Stimulated activated CD8-positive, alpha-beta memory T cell treated with anti-CD3 and anti-CD28 coated beads, Interleukin-15, amount 100 ng/mL, for 1 hour (primary cell): ENCODE results near the gene HPS3.

Experiments used
- DNase-seq: peaks from one replicate; pipeline ENCODE4 v3.0.0-alpha.2; 2020; ENCODE audit warnings: low read depth

HPS3 gene

DNA sequence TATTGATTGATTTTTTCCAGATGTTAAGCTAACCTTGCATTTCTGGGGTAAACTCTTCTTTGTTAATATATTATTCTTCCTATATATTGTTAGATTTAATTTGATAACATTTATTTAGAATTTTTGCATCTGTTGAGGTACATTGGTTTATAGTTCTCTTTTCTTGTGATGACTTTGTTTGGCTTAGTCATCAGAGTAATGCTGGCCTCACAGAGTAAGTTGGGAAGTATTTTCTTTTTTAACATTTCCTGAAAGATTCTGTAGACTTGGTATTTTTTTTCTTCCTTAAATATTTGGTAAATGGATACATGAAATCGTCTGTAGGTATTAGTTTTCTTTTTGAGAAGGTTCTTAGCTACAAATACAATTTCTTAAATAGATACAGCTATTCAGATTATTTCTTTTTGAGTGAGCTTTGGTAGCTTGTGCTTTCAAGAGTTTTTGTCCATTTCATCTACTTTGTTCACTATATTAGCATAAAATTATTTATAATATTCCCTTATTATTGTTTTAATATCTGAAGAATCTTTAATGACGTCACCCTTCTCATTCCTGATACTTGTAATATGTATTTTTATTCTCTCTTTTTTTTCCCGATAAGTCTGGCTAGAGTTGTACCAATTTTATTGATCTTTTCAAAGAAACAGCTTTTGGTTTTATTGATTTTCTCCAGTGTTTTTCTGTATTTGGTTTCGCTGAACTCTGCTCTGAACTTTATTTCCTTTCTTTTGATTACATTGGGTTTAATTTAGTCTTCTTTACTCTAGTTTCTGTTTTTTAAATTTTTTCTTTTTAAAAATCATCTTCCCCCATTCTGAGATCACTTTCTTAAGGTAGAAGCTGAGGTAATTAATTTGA is 6.5 kb upstream of the HPS3 start:
- no peak for DNase-seq

DNA sequence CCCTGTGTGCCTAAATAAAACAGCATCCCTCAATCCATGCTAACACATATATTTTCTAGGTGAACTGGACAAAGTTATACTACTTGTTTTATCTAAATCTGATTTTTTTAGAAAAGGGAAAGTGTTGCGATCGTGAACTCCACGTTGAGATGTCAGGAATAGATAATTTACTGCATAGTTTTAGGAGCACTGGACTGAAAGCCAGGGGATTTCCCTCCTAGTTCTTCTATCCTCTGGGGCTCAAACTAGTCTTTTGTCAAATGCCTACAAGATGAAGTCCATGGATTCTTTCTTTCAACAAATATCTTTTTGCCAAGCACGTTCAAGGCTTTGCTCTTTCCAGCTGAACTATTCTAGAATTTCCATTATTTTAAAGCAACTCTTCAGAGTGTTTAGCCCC is 617 bp upstream of the HPS3 start:
- DNase-seq, result no peak

DNA sequence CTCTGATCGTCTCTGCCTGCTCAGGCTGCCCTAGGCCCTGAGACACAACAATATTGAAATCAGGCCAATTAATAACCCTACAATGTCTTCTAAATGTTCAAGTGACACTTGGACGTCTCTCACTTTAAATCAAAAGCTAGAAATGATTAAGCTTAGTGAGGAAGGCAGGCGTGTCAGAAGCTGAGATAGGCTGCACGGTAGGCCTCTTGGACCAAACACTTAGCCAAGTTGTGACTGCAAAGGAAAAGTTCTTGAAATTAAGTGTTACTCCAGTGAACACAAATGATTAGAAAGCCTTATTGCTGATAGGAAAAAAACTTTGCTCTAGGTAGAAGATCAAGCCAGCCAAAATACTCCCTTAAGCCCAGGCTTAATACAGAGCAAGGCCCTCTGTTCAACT is 2.2 kb downstream of the HPS3 start:
- no peak for DNase-seq

DNA sequence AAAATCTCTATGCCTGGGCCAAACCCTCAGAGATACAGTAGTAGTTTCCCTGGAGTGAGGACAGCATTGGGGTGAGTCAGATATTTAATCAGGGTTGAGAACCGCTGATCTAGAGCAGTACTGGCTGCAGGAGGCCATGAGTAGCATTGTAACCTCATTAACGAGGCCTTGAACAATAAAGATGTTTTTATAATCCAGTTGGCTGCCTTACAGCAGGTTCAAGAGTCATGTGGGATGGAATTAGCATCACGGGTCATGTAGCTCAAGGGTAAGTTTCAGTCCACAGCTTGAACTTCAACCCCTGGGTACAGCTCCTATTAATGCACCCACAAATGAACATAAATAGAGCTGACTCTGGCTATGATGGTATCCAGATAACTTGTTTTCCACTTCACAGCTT is 5.1 kb downstream of the HPS3 start:
- DNase-seq, result no peak

DNA sequence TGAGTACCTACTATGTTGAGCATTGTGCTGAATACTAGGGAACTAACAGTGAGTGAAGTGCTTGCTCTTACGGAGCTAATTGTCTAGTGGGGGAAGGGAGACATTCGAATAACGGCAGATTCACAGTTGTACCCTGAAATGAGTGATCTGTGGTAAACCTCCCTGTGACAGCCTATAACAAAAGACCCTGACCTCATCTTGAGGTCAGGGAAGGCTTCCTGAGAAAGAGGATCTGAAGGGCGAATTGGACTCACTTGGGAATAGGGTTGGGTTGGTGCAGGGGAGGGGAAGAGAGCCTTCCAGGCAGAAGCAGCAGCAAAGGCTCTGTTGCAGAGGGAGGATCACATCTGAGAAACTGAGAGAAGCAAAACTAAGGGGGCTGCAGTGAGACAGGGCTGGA is 13.2 kb downstream of the HPS3 start:
- no peak for DNase-seq

DNA sequence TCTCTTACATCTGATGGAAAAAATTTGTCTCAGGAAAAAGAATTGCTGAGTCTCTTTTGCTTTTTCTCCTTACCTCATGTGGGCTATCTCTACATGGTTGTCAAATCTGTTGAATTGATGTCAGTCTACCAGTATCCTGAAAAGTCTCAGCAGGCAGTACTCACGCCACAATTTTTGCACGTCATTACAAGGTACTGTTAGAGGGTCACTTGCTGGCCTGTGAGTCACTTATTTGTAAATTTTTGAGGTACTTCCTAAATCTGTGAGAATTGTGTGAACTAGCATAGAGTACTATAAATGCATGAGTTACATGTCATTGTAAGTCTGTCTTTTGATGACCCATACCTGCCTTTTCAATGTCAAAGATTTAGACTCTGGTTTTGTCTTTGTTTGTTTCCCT is 15.9 kb downstream of the HPS3 start:
- no peak for DNase-seq

DNA sequence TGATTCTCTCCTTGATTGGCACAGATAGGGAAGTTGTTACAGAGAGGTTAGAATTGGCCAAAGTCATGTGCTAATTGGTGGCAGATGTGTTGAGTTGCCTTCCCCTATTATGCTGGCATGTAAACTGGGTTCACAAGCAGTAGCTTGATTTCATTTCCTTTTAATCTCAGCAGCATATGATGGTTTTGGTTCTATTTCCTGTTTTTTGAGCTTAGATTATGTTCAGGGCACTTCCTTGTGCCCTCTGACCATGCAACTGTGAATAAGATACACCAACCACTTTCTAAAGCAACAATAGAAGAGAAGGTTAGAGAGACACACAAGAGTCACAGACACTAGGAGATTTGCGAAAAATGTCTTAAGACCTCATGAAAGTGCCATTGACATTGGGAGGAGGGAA is 16.5 kb downstream of the HPS3 start:
- no peak for DNase-seq

DNA sequence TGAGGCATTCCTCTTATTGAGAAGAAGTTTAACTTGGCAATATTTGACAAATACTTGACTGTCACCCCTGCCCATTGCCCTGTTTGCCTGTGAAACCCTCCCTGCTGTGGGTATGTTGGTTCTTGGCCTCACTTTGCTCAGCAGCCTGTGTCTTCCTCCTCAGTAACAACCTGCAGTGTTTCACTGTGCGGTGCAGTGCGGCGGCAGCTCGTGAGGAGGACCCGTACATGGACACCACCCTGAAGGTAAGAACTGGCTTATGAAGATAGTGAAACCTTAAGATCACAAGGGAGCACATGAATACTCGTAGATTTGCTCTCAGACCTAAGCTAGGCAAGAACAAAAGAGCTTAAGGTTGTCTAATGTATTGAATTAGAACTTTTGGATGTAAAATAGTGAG is 21.0 kb downstream of the HPS3 start:
- no peak for DNase-seq

DNA sequence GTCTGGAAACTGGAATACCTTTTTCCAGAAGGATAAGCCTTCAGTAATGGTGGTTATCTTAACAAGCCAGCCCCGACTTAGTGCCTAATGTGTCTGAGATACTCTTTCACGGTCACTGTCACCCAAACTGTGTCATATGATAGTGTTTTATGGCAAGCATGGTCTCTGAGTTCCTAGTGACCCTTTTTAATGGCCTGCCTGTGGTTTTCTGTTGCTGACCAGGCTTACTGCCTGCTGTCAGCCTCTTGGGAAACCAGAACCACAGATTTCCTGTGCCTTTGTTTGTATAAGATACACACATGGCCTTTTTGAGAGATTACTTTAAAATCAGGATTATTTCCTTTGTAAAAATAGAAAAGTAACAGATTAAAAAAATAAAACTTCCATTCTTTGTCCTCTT is 22.4 kb downstream of the HPS3 start:
- no peak for DNase-seq

DNA sequence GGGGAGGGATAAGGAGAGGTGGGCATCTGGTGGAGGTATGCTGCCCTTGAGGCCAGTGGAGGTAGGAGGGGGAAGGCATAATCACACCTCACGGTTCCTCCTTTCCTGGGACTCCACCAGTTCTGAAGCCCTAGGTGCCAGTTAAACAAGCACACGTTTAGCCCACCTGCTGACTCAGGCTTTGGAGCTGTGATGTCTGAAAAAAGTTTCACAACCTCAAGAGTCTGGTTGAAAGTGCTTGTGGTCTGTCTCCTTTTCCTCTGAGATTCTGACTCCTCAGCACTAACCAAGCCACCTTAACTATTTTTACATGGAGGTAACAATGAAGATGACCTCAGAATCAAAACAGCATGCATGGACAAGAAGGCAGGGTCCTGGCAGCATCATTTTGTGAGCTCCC is 23.0 kb downstream of the HPS3 start:
- no peak for DNase-seq

DNA sequence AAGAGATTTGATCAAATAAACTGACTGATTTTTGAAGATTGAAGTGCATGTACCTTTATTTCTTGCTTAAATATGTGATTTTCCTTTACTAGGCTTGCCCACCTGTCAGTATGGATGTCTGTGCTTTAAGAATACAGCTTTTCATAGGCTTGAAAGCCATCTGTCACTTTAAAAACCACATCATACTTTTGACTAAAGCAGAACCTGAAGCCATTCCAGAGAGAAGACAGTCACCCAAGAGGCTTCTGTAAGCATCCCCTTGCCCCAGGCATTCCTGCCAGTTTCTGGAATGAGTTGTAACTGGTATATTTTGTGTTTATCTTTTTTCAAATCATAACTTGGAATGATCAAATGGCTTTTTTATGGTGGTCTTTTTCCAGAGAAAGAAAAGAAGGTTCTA is 24.0 kb downstream of the HPS3 start:
- DNase-seq, result no peak

DNA sequence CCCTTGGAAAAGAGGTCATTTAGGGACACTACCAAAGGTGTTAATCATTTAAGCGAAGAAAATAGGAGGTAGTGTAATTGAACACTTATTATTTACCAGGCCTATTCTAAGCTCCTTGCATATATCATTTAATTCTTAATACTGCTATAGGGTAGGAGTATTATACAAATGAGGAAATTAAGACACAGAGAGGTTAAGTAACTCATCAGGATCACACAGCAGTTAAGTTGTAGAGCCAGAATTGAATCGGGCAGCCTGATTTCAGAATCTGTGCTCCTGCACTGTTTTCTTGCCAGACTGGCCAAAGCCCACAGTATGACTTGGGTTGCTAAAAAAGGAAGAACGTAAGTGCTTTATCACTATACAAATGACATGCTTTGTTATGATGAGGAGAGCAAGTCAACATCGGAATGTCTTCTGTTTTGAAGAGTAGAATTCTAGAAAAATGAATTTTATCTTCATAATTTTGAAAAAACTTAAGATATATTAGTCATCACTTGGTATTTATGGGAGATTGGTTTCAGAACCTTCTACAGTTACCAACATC is 31.4 kb downstream of the HPS3 start:
- no peak for DNase-seq

DNA sequence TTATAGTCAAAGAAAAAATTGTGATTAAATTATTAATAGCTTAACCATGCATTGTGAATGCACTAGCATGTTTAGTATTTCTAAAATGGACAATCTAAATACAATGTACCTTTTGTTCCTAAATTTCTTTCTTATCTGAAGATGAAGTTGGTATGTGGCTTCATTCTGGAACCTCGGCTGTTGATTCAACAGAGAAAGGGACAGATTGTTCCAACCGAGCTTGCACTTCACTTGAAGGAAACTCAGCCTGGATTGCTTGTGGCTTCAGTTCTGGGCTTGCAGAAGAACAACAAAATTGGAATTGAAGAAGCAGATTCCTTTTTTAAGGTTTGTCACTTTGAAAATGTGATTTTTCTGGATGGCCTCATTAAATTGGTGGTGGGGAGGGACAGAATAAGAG is 32.6 kb downstream of the HPS3 start:
- no peak for DNase-seq

DNA sequence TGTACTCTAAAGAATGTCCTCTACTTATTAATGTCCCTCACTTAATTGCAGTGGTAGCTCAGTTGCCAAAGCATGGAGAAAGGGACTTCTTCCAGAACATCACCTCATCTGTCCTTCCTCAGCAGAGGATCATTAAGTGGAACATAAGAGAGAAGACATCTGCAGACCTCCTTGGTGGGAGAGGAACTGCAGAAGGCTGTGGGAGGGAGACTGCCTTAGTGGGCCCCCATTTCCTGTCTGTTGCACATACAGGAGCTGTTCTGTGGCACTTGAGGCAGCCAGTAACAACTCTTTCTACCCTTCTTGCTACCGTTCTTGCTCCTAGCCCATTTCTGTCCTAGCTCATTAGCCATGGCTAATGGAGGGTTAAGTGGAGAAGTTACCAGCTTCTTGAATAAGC is 33.6 kb downstream of the HPS3 start:
- no peak for DNase-seq

DNA sequence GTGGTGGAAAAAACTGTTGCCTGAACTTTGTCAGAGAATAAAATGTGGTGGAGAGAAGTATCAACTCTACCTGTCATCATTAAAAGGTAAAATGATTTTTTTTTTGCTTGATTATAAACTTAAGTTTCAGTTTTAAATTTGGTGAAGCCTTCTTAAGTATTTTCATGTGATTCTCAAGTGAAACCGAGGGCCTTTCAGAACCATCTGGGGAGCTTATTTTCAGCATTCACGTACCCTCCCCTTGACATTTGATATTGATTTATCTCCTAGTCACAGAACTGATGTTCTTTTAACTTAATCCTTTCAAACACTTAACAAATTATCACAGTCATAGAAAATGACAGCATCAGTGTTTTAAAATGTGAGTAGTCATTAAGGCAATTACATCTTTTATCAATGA is 38.5 kb downstream of the HPS3 start:
- DNase-seq, result no peak

DNA sequence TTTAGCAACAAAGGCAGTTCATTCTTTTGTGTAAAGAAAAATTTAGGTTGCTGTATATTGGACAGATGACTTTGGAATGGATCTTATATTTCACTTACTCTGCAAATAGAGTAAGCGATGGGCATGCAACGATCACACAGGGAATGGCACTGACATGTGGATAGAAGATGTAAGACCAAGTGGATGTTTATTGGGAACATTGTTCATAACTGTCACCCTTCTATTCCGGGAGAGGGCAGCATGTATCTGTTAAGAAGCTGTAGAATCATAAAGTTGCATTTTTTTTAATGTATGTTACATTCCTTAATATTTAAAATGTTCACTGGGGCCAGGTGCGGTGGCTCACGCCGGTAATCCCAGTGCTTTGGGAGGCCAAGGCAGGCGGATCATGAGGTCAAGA is 41.2 kb downstream of the HPS3 start:
- DNase-seq, result no peak

DNA sequence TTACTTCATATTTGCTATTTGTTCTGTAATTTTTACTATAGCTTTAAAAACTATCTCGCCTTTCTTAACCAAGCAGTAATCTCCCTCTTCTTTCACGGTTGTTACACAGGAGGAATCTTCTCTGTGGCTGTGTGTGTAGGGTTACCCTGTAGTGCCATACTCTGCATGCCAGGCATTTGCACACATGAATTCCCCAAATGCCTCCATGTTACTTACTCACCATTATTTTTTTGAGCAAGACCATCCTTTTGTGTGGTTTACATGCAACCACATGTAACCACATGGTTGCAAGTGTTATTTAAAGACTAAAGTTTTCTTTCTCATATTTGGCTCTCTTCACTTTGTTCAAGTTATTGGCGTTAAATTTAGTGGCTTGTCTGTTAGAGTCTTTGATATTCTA is 45.5 kb downstream of the HPS3 start:
- DNase-seq, result no peak

DNA sequence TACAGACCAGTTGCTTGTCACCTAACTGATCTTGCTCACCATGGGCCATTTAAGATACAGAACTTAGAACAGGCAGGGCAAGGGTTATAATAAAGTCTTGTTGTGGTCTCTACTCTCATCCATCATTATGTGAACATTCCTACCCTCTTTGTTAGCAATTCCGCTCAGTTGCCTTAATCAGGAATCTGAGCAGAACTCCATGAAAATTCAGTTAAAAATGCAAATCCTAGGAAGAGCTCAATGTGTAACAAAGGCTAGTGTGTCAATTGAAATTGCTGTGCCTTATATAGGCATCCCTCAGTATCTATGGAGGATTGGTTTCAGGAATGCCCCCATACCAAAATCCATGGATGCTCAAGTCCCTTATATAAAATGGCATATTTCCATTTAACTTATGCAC is 47.7 kb downstream of the HPS3 start:
- DNase-seq, result no peak

DNA sequence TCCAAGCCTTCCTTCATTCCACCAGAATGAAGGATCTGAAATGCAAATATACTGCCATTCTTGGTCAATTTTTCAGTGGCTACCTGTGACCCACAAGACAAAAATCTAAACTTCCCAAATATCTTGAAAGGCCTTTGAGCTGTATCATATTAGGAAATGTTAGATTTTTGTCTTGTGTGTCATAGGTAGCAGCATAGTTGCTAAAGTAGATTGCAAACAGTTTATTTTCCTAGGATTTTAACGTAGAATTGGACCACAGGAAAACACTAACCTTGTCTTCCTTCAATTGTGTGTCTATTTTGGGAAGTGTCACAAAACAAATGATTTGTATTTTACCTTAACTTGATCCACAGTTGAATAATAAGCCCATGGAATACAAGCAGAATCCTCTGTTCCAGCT is 49.8 kb downstream of the HPS3 start:
- no peak for DNase-seq

DNA sequence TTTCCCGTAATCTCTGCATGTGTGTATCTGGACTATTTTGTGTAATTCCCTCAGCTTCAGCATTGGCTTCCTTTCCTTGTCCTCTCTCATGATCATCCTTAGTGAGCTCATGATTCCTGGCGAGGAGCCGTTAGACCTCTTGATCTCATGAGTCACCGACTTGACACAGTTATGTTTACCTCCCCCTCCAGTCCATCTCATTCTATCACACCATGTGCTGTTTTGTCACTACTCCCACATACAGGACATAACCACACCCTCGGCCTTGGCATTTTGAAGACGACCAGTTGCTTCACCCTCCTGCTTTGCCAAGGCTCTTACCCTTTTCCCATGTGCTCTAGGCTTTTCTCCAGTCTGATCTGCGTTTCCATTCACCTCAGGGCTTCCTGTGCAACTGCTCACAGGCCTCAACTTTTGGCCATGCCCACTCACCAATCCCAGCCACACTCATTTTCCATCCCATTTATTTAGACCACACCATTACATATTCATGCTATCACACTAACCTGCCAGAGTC is 50.7 kb downstream of the HPS3 start:
- DNase-seq, result no peak

DNA sequence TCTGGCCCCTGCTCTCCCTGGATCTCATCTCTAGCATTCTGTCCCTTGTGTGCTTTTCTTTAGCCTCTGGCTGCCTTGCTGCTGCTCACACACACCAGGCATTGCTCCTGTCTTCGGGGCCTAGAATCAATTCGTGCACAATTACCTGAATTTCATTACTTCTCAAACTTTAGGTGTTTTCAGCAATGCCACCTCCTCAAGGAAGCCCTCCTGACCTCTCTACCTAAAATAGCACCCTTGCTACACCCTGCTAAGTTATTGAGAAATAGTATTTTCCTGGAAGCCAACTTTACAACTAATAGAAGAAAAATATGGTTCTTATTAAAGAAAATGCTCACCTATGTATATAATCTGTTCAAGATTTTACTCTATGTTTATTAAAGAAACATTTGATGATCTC is 51.7 kb downstream of the HPS3 start:
- no peak for DNase-seq

DNA sequence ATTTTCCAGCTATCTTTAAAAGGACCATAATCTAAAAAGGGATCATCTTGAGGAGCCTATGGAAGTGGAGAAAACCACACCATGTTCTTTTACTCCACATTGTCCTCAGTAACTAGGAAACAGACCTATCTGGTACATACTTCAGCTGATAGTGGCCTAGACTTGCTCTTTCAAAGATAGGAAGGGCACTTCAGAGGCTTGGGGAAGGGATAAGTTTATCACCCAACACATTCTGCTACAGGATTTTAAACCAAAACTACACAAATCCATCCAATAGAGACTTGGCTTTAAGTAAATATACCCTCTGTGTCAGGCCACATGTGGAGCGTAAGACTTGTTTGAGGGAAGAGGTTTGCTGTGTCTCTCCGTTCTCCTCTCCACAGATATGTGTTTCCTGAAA is 56.8 kb downstream of the HPS3 start:
- DNase-seq, result no peak

DNA sequence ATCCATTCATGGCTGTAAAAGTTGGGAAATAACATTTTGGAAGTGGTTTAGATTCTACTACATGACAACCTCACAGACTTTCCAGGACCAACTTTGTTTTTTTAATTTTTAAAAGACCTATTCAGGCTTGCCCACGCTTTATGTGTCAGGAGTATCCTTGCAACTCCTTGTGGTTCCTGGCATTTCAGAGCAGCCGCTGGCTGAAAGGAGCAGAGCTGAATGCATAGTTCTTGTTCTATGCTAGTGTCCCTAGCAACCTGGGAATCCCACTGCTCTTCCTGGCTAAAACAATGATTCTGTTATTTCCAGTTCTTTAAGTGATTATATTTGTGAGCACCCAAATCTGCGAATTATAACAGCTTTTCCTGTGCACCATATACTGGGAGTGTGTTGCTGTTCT is 57.3 kb downstream of the HPS3 start:
- no peak for DNase-seq

DNA sequence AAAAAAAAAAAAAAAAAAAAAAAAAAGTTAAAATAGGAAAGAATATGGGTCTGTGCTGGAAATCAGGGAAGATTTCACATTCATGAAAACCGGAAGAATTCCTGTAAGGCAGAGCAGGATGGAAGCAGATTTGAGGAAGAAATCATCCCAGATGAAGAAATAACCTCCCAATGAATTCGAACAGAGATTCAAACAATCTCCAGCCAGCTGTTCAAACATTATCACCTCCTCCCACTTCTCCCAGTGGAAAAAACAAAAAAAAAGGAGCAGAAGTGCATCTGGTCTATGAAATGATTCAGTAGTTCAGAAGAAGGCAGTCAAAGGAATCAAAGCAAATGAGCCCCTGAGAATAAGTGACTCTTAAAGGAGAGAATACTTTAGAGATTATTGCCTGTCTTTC is 59.1 kb downstream of the HPS3 start:
- no peak for DNase-seq
